Osteoblast (primary cell): ENCODE measurements around the gene TAGLN2. TPM values are rescaled to one million over a fixed set of nuclear protein-coding genes. Genes with fewer than 3 reads are reported as not detected.
"Not testable (repeated sequence)": the region's sequence is repeated elsewhere in the genome, so short reads cannot be mapped to it uniquely, and the experiment has no call there.

Experiments used
- DNase-seq: peaks from one replicate; pipeline ENCODE4 v3.0.0; 2011; ENCODE audit warnings: low spot score, mixed read lengths; ENCODE audit not compliant: insufficient read length; ENCODE audit errors: missing footprints
- H2AFZ ChIP-seq: 2 replicates; pipeline ENCODE4 v1.6.0; 2011; ENCODE audit warnings: mild to moderate bottlenecking, low read length
- H3K27ac ChIP-seq: 2 replicates; pipeline ENCODE4 v1.5.1; 2011; ENCODE audit warnings: mild to moderate bottlenecking, low read depth, low read length, moderate library complexity
- H3K27me3 ChIP-seq: 2 replicates; pipeline ENCODE4 v1.6.0; 2012; ENCODE audit warnings: mild to moderate bottlenecking, control low read depth, inconsistent platforms, low read length, moderate library complexity; ENCODE audit not compliant: insufficient read depth
- H3K36me3 ChIP-seq: 2 replicates; pipeline ENCODE4 v1.5.1; 2011; ENCODE audit warnings: mild to moderate bottlenecking, low read length, control low read depth, moderate library complexity; ENCODE audit not compliant: insufficient read depth
- H3K4me1 ChIP-seq: 2 replicates; pipeline ENCODE4 v1.5.1; 2011; ENCODE audit warnings: mild to moderate bottlenecking, low read length, control low read depth, moderate library complexity; ENCODE audit not compliant: insufficient read depth
- H3K4me2 ChIP-seq: 2 replicates; pipeline ENCODE4 v1.6.0; 2011; ENCODE audit warnings: mild to moderate bottlenecking, low read length; ENCODE audit not compliant: insufficient read depth
- H3K4me3 ChIP-seq: fragments of 200-600 bp; sonication (generic); 3 replicates; pipeline ENCODE4 v1.5.1; 2012; ENCODE audit warnings: mild to moderate bottlenecking, low read length, inconsistent platforms; ENCODE audit not compliant: insufficient read depth
- H3K79me2 ChIP-seq: 2 replicates; pipeline ENCODE4 v1.6.0; 2012; ENCODE audit warnings: mild to moderate bottlenecking, low read length, control low read depth, inconsistent platforms; ENCODE audit not compliant: insufficient read depth
- H3K9me3 ChIP-seq: 2 replicates; pipeline ENCODE4 v1.5.1; 2011; ENCODE audit warnings: low read depth, low read length, control low read depth
- H4K20me1 ChIP-seq: 2 replicates; pipeline ENCODE4 v1.6.0; 2012; ENCODE audit warnings: mild to moderate bottlenecking, low read length, control low read depth; ENCODE audit not compliant: insufficient read depth
- total RNA-seq: library from RNA; depleted of rRNA; stranded (reverse); fragments of >200 nt; gene quantifications from 2 replicates; pipeline ENCODE4 v1.2.3, GENCODE V29; 2012
- TF ChIP-seq, protein P1 (sequence below): IDR thresholded peaks from 2 replicates; pipeline ENCODE4 v1.5.1; 2011; ENCODE audit warnings: mild to moderate bottlenecking, low read depth, low read length, moderate library complexity; ENCODE audit errors: extremely low read depth

TAGLN2 gene
- total RNA-seq, 1 donor: 159 TPM

DNA sequence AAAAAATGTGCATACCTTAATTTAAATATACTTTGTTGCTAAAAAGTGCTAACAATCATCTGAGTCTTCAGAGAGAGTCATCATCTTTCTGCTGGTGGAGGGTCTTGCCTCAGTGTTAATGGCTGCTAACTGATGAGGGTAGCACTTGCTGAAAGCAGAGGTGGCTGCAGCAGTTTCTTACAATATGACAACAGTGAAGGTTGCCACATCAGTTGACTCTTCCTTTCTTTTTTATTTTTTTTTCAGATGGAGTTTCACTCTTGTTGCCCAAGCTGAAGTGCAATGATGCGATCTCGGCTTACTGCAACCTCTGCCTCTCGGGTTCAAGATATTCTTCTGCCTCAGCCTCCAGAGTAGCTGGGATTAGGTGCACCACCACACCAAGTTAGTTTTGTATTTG is 22.8 kb downstream of the TAGLN2 start:
- no peak overlapping the region for H3K27ac ChIP-seq
- H3K9me3 ChIP-seq: no peaks in the 10 kb centered on the region
- DNase-seq: no peak
- H3K27me3 ChIP-seq: no peaks in the 10 kb centered on the region
- TF ChIP-seq, protein P1, sequence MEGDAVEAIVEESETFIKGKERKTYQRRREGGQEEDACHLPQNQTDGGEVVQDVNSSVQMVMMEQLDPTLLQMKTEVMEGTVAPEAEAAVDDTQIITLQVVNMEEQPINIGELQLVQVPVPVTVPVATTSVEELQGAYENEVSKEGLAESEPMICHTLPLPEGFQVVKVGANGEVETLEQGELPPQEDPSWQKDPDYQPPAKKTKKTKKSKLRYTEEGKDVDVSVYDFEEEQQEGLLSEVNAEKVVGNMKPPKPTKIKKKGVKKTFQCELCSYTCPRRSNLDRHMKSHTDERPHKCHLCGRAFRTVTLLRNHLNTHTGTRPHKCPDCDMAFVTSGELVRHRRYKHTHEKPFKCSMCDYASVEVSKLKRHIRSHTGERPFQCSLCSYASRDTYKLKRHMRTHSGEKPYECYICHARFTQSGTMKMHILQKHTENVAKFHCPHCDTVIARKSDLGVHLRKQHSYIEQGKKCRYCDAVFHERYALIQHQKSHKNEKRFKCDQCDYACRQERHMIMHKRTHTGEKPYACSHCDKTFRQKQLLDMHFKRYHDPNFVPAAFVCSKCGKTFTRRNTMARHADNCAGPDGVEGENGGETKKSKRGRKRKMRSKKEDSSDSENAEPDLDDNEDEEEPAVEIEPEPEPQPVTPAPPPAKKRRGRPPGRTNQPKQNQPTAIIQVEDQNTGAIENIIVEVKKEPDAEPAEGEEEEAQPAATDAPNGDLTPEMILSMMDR: no peak
- H3K4me3 ChIP-seq: no peak overlapping the region
- no peak overlapping the region for H3K4me2 ChIP-seq
- no peaks in the 10 kb centered on the region for H3K36me3 ChIP-seq
- H4K20me1 ChIP-seq: no peaks in the 10 kb centered on the region
- peaks cover 9% of the 10 kb centered on the region for H3K4me1 ChIP-seq
- H2AFZ ChIP-seq: no peak overlapping the region
- H3K79me2 ChIP-seq: no peaks in the 10 kb centered on the region

GRCh38 chr1:159900755-159901360 is 24.4 kb downstream of the TAGLN2 start:
- no peaks in the 10 kb centered on the region for H3K36me3 ChIP-seq
- H3K4me3 ChIP-seq: no peak overlapping the region
- no peak overlapping the region for H3K4me2 ChIP-seq
- TF ChIP-seq, protein P1: no peak
- H2AFZ ChIP-seq: no peak overlapping the region
- H3K27me3 ChIP-seq: no peaks in the 10 kb centered on the region
- no peak overlapping the region for H3K27ac ChIP-seq
- no peak for DNase-seq
- no peaks in the 10 kb centered on the region for H4K20me1 ChIP-seq
- H3K9me3 ChIP-seq: no peaks in the 10 kb centered on the region
- H3K79me2 ChIP-seq: no peaks in the 10 kb centered on the region
- H3K4me1 ChIP-seq: peaks cover 17% of the 10 kb centered on the region

GRCh38 chr1:159900086-159900680 is 25.1 kb downstream of the TAGLN2 start, which contains the start of gene CFAP45:
CFAP45 (minus strand) TSS chr1:159900165; CDS start chr1:159900098, 67 bp downstream.
- TF ChIP-seq, protein P1: no peak
- no peak within 1 kb of the TSS for H3K27ac ChIP-seq
- peaks cover 18% of the 10 kb centered on the region for H3K4me1 ChIP-seq
- H2AFZ ChIP-seq: peak within 1 kb of the TSS; percentile 26
- peak within 1 kb of the TSS; percentile 41 for H3K4me3 ChIP-seq
- H3K9me3 ChIP-seq: no peaks in the 10 kb centered on the region
- no peaks in the 10 kb centered on the region for H3K36me3 ChIP-seq
- H3K4me2 ChIP-seq: peak within 1 kb of the TSS; percentile 59
- H3K27me3 ChIP-seq: no peaks in the 10 kb centered on the region
- no peaks in the 10 kb centered on the region for H4K20me1 ChIP-seq
- DNase-seq: peak; percentile 93
- H3K79me2 ChIP-seq: no peaks in the 10 kb centered on the region

GRCh38 chr1:159899634-159900033 is 25.7 kb downstream of the TAGLN2 start:
- not testable (repeated sequence) for H3K4me2 ChIP-seq

More at GRCh38 chr1:159899634-159900033, 25.7 kb downstream of the TAGLN2 start:
- H3K9me3 ChIP-seq, H4K20me1 ChIP-seq, H3K79me2 ChIP-seq, H3K36me3 ChIP-seq, H3K4me3 ChIP-seq, H3K27me3 ChIP-seq, DNase-seq, H3K27ac ChIP-seq: not testable (repeated sequence)
- Histone ChIP-seq H3K4me1 (peaks cover 18% of the 10 kb centered on the region), H2AFZ (peak overlapping the region; percentile 26)
